Natural killer cell (primary cell): ENCODE measurements around the gene INO80C. TPM values are rescaled to one million over a fixed set of nuclear protein-coding genes. Genes with fewer than 3 reads are reported as not detected.

Experiments used
- ATAC-seq, 3 donors: fragments of 150-1000 bp in 2 of 3; fragments of 200-7000 bp in 1 of 3; cut with Tn5 transposase; 1 replicate in 1 of 3; 2 replicates in 2 of 3; pipeline ENCODE4 v1.10.0; 2021; ENCODE audit warnings: mild to moderate bottlenecking in 2 of 3, moderate library complexity in 2 of 3
- DNase-seq, 2 donors: peaks; one replicate each; pipeline versions ENCODE4 v3.0.0 to v3.0.0-alpha.2; 2013 to 2021; ENCODE audit warnings: mixed read lengths in 1 of 2
- H3K27ac ChIP-seq: one replicate; pipeline ENCODE4 v1.5.1; 2013; ENCODE audit warnings: mild to moderate bottlenecking, low read length
- H3K27me3 ChIP-seq: one replicate; pipeline ENCODE4 v1.6.1; 2013; ENCODE audit warnings: low read length; ENCODE audit not compliant: control insufficient read depth, insufficient read depth
- H3K36me3 ChIP-seq: one replicate; pipeline ENCODE4 v1.6.1; 2013; ENCODE audit warnings: low read length; ENCODE audit not compliant: control insufficient read depth, insufficient read depth
- H3K4me1 ChIP-seq: one replicate; pipeline ENCODE4 v1.6.1; 2013; ENCODE audit warnings: low read length; ENCODE audit not compliant: control insufficient read depth, insufficient read depth
- H3K4me3 ChIP-seq: one replicate; pipeline ENCODE4 v1.5.1; 2013; ENCODE audit warnings: low read length
- H3K9me3 ChIP-seq: one replicate; pipeline ENCODE4 v1.6.1; 2013; ENCODE audit warnings: low read length; ENCODE audit not compliant: control insufficient read depth, insufficient read depth
- H3K27ac Mint-ChIP-seq, 2 donors: one replicate each; pipeline ENCODE4 v1.8.0; 2022; ENCODE audit warnings: mild to moderate bottlenecking in 2 of 2, mixed read lengths in 2 of 2, moderate library complexity in 1 of 2
- H3K27me3 Mint-ChIP-seq, 2 donors: one replicate each; pipeline ENCODE4 v1.8.0; 2022; ENCODE audit warnings: low read depth in 2 of 2, mixed read lengths in 2 of 2
- H3K36me3 Mint-ChIP-seq: one replicate; pipeline ENCODE4 v1.8.0; 2022; ENCODE audit warnings: mixed read lengths
- H3K4me1 Mint-ChIP-seq, 2 donors: one replicate each; pipeline ENCODE4 v1.8.0; 2022; ENCODE audit warnings: mixed read lengths in 2 of 2
- H3K4me3 Mint-ChIP-seq: one replicate; pipeline ENCODE4 v1.8.0; 2022; ENCODE audit warnings: mild to moderate bottlenecking, moderate library complexity, mixed read lengths
- H3K9me3 Mint-ChIP-seq, 2 donors: one replicate each; pipeline ENCODE4 v1.8.0; 2022; ENCODE audit warnings: mixed read lengths in 2 of 2
- CTCF ChIP-seq: fragments of 200-600 bp; IDR thresholded peaks from one replicate; pipeline ENCODE4 v1.8.0; 2022; ENCODE audit warnings: antibody characterized with exemption
- WGBS: methylation state at CpG from one replicate; pipeline ENCODE4 v1.1.7; 2013; ENCODE audit warnings: missing lambda C conversion rate; ENCODE audit not compliant: insufficient coverage; 5-methylcytosine and 5-hydroxymethylcytosine counted together
- intact Hi-C: fragments of 100-400 bp; cut with micrococcal nuclease; formaldehyde crosslinking; loops from one replicate; pipeline ENCODE4 v1.14.2; 2022
- total RNA-seq, 4 donors: library from RNA; stranded (reverse); fragments of 120-200 nt in 1 of 4; gene quantifications; one replicate each; pipeline versions ENCODE4 v1.2.3 to v1.2.4, GENCODE V29; 2013 to 2022

INO80C gene
- total RNA-seq, 3 donors from 2014 or later (not counting 1 experiment from before 2014, with no cell fraction given), result 17.6 to 19.5 (median 19.2) TPM

GRCh38 chr18:35500113-35500512 is 2.4 kb upstream of the INO80C start:
- Mint-ChIP-seq H3K36me3 (no peaks in the 10 kb centered on the region), H3K27ac (no peak overlapping the region), H3K9me3 (no peaks in the 10 kb centered on the region), H3K27me3 (peaks cover 5 to 7% of the 10 kb centered on the region in 2 donors), H3K4me1 (peaks cover 20 to 25% of the 10 kb centered on the region in 2 donors), H3K4me3 (peak overlapping the region; percentile 35)
- Histone ChIP-seq H3K4me3 (no peak overlapping the region), H3K36me3 (no peaks in the 10 kb centered on the region), H3K27ac (no peak overlapping the region), H3K9me3 (no peaks in the 10 kb centered on the region), H3K4me1 (peaks cover 15% of the 10 kb centered on the region), H3K27me3 (no peaks in the 10 kb centered on the region)
- no peak for TF ChIP-seq CTCF
- intact Hi-C loops, result no loop called here
- 51% methylated on average over 3 of the region's 3 CpGs for WGBS
- DNase-seq (no peak), ATAC-seq (no peak)

GRCh38 chr18:35497027-35497369 is 762 bp downstream of the INO80C start:
- Histone ChIP-seq H3K4me1 (peaks cover 15% of the 10 kb centered on the region), H3K4me3 (peak overlapping the region; percentile 76), H3K27ac (peak overlapping the region; percentile 93), H3K27me3 (no peaks in the 10 kb centered on the region), H3K36me3 (no peaks in the 10 kb centered on the region), H3K9me3 (no peaks in the 10 kb centered on the region)
- intact Hi-C loops, result loop anchor here (1.0 to 10.0 kb wide), 7 partner anchors 85 to 632 kb away; partner anchors contain the start of genes ELP2, GALNT1, RMP24 and SLC39A6
- no peaks in the 10 kb centered on the region for H3K9me3 Mint-ChIP-seq
- DNase-seq (no peak), ATAC-seq (peak; percentile 0 to 2 (median 1))
- H3K4me3 Mint-ChIP-seq, result peak overlapping the region; percentile 100
- WGBS, result 6% methylated on average over 5 of the region's 5 CpGs
- TF ChIP-seq CTCF, result no peak
- no peaks in the 10 kb centered on the region for H3K36me3 Mint-ChIP-seq
- peaks cover 20 to 25% of the 10 kb centered on the region in 2 donors for H3K4me1 Mint-ChIP-seq
- H3K27ac Mint-ChIP-seq, result peak overlapping the region; percentile 97 to 99
- peaks cover 0 to 7% of the 10 kb centered on the region in 2 donors for H3K27me3 Mint-ChIP-seq

- Mint-ChIP-seq H3K27me3 (peaks cover 0 to 3% of the 10 kb centered on the region in 2 donors), H3K27ac (peak overlapping the region in 1 of 2 donors; percentile 97), H3K9me3 (no peaks in the 10 kb centered on the region), H3K4me3 (peak overlapping the region; percentile 60), H3K36me3 (no peaks in the 10 kb centered on the region), H3K4me1 (peaks cover 20 to 25% of the 10 kb centered on the region in 2 donors)
- intact Hi-C loops, result loop anchor here (2.0 to 10.0 kb wide), 6 partner anchors 87 to 633 kb away; partner anchors contain the start of genes ELP2, GALNT1, RMP24 and SLC39A6
- H3K9me3 ChIP-seq, result no peaks in the 10 kb centered on the region
- H3K27ac ChIP-seq, result no peak overlapping the region
- H3K4me1 ChIP-seq, result peaks cover 15% of the 10 kb centered on the region
- DNase-seq (no peak), ATAC-seq (no peak)
- H3K4me3 ChIP-seq, result no peak overlapping the region
- 79% methylated on average over 7 of the region's 7 CpGs for WGBS
- H3K27me3 ChIP-seq, result no peaks in the 10 kb centered on the region
- no peak for TF ChIP-seq CTCF
- H3K36me3 ChIP-seq, result no peaks in the 10 kb centered on the region
Observed at GRCh38 chr18:35495536-35496314, 2.0 kb downstream of the INO80C start.
